GM12875 (cell line): ENCODE results near the gene RABGAP1L.
"Not testable (repeated sequence)": the region's sequence is repeated elsewhere in the genome, so short reads cannot be mapped to it uniquely, and the experiment has no call there.

Source experiments
- H3K4me3 ChIP-seq: one replicate; pipeline ENCODE4 v1.5.1; 2011; ENCODE audit warnings: low read depth, low read length, control low read depth
- TF ChIP-seq, protein P1 (sequence below): IDR thresholded peaks from 2 replicates; pipeline ENCODE4 v1.5.1; 2011; ENCODE audit warnings: low read depth, mild to moderate bottlenecking, control low read depth, inconsistent platforms, low read length, moderate library complexity, borderline replicate concordance; ENCODE audit not compliant: insufficient read depth

RABGAP1L gene

GRCh38 chr1:174159252-174160108 lies at the start of gene RABGAP1L:
RABGAP1L (plus strand) TSS chr1:174159520.
- TF ChIP-seq, protein P1, sequence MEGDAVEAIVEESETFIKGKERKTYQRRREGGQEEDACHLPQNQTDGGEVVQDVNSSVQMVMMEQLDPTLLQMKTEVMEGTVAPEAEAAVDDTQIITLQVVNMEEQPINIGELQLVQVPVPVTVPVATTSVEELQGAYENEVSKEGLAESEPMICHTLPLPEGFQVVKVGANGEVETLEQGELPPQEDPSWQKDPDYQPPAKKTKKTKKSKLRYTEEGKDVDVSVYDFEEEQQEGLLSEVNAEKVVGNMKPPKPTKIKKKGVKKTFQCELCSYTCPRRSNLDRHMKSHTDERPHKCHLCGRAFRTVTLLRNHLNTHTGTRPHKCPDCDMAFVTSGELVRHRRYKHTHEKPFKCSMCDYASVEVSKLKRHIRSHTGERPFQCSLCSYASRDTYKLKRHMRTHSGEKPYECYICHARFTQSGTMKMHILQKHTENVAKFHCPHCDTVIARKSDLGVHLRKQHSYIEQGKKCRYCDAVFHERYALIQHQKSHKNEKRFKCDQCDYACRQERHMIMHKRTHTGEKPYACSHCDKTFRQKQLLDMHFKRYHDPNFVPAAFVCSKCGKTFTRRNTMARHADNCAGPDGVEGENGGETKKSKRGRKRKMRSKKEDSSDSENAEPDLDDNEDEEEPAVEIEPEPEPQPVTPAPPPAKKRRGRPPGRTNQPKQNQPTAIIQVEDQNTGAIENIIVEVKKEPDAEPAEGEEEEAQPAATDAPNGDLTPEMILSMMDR = no peak
- H3K4me3 ChIP-seq = peak within 1 kb of the TSS; percentile 100

GRCh38 chr1:174110053-174110452 lies 49.3 kb upstream of the RABGAP1L start:
- TF ChIP-seq, protein P1 = no peak
- no peak overlapping the region for H3K4me3 ChIP-seq

DNA sequence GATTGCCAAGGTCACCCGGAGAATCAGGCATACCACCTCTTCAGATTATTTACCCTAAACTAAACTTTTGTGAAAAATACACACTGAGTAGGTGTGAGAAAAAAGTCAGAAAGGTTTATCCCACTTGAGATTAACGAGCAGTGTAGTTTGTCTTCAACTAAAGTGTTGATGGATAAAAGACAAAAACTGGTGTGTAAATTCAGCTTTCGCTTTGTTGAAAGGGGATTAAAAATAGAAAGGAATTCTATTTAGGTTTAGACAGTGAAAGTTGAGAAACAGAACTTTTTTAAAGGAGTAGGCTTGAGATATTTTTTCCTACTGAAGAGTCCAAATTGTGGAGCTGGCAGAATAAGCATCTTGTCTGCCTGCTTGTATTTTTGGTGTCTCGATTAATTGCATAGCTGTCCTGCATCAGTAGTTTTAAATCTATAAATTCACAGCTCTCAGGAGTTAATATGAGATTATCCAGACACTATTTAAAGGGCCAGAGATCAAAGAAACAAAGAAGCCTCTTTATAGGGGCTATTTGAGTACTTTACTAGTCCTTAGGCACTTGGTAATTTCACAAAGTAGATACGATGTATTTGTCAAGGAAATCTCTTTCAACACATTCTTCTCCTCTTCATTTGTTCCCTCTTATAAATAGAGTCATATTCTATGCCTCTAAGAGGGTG lies 46.7 kb upstream of the RABGAP1L start:
- H3K4me3 ChIP-seq = no peak overlapping the region
- TF ChIP-seq, protein P1 = no peak

- no peak overlapping the region for H3K4me3 ChIP-seq
- TF ChIP-seq, protein P1 = no peak
Observed at GRCh38 chr1:174114106-174114505, 45.2 kb upstream of the RABGAP1L start.

DNA sequence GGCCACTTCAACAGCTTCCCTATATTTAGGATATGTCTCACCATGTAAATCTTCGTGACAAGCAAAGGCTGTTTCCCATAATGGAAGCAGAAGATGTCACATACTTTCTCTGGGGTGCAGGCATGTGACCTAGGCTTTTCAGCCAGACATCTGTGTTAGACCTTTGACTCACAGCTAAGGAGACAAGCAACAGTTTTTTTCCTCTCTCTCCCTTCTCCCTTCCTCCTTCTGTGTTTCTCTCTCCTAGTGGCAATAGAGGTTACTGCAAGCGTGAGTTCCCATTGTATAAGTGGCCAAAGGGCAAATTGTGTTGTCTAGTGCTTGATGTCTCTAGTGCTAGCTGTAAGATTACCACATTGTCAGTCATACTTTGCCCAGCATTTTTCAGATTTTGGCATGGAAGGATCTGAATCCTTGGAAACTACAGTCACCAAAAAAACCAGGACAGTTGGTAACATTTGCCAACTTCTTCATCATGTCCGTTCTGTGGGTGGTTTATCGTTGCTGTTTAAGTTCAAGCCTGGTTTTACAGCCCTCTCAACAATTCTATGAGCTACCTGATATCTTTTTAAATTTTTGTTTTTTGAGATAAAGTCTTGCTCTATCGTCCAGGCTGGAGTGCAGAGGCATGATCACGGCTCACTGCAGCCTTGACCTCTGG lies 44.4 kb upstream of the RABGAP1L start:
- TF ChIP-seq, protein P1 = peak; percentile 74; the same call in 1 of the 2 replicates

GRCh38 chr1:174116042-174116441 lies 43.3 kb upstream of the RABGAP1L start:
- no peak overlapping the region for H3K4me3 ChIP-seq
- TF ChIP-seq, protein P1 = no peak

More for the DNA sequence above, 44.4 kb upstream of the RABGAP1L start:
- H3K4me3 ChIP-seq = no peak overlapping the region

GRCh38 chr1:174118751-174119150 lies 40.6 kb upstream of the RABGAP1L start:
- TF ChIP-seq, protein P1 = no peak
- no peak overlapping the region for H3K4me3 ChIP-seq

GRCh38 chr1:174122318-174122717 lies 37.0 kb upstream of the RABGAP1L start:
- not testable (repeated sequence) for H3K4me3 ChIP-seq
